HG03457 (cell line): Measurements from ENCODE around the gene CTDP1.

ENCODE experiments used
- ATAC-seq: cut with Tn5 transposase; IDR thresholded peaks from one replicate; pipeline ENCODE4 v1.9.1; 2021; ENCODE audit warnings: moderate number of reproducible peaks; ENCODE audit not compliant: unreplicated experiment

The CTDP1 gene

GRCh38 chr18:79779700-79780190 is 100.1 kb downstream of the CTDP1 start:
- ATAC-seq: no peak

GRCh38 chr18:79780547-79780946 is 100.9 kb downstream of the CTDP1 start:
- ATAC-seq: no peak

- ATAC-seq: no peak
Observed at GRCh38 chr18:79781331-79781941, 101.8 kb downstream of the CTDP1 start.

- no peak for ATAC-seq
Observed at GRCh38 chr18:79782566-79783308, 103.1 kb downstream of the CTDP1 start.

- ATAC-seq: no peak
Observed at GRCh38 chr18:79784071-79784913, 104.7 kb downstream of the CTDP1 start.

- ATAC-seq: no peak
Observed at GRCh38 chr18:79784965-79785770, 105.6 kb downstream of the CTDP1 start.

- no peak for ATAC-seq
Observed at GRCh38 chr18:79785831-79786230, 106.2 kb downstream of the CTDP1 start.

- no peak for ATAC-seq
Observed at GRCh38 chr18:79786304-79786703, 106.7 kb downstream of the CTDP1 start.

- ATAC-seq: no peak
Observed at GRCh38 chr18:79786786-79787526, 107.4 kb downstream of the CTDP1 start.

- ATAC-seq: no peak
Observed at GRCh38 chr18:79787527-79787864, 107.9 kb downstream of the CTDP1 start.

- ATAC-seq: no peak
Observed at GRCh38 chr18:79787865-79788733, 108.5 kb downstream of the CTDP1 start.

- no peak for ATAC-seq
Observed at GRCh38 chr18:79788734-79789085, 109.1 kb downstream of the CTDP1 start.

GRCh38 chr18:79789091-79789891 is 109.7 kb downstream of the CTDP1 start:
- ATAC-seq: no peak

GRCh38 chr18:79789901-79790890 is 110.6 kb downstream of the CTDP1 start:
- ATAC-seq: no peak

- no peak for ATAC-seq
Observed at GRCh38 chr18:79790996-79791972, 111.7 kb downstream of the CTDP1 start.
